ENCODE results near the gene MAP4K3.

DNA sequence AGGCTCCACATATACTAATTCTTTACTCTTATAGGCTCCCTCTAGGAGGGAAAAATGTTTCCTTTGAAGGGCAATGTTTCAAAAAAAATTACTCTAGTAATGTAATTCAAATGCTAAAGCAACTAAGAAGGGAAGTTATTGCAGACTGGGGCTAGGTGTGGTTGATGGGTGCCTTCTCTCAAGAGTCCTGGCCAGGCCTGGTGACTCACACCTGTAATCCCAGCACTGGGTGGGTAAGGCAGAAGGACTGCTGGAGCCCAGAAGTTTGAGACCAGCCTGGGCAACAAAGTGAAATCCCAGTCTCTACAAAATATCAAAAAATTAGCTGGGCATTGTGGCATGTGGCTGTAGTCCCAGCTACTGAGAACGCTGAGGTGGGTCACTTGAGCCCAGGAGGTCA lies 162.1 kb downstream of the MAP4K3 start:
- TF ChIP-seq, protein P1, sequence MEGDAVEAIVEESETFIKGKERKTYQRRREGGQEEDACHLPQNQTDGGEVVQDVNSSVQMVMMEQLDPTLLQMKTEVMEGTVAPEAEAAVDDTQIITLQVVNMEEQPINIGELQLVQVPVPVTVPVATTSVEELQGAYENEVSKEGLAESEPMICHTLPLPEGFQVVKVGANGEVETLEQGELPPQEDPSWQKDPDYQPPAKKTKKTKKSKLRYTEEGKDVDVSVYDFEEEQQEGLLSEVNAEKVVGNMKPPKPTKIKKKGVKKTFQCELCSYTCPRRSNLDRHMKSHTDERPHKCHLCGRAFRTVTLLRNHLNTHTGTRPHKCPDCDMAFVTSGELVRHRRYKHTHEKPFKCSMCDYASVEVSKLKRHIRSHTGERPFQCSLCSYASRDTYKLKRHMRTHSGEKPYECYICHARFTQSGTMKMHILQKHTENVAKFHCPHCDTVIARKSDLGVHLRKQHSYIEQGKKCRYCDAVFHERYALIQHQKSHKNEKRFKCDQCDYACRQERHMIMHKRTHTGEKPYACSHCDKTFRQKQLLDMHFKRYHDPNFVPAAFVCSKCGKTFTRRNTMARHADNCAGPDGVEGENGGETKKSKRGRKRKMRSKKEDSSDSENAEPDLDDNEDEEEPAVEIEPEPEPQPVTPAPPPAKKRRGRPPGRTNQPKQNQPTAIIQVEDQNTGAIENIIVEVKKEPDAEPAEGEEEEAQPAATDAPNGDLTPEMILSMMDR (conservative IDR thresholded peaks at IDR 0.05; ENCODE audit: low read length), result no peak
- TF ChIP-seq EZH2phosphoT487 (IDR thresholded peaks at IDR 0.05; ENCODE audit: borderline replicate concordance, low read depth, low read length), result no peak
